HepG2 (cell line): ENCODE results near the gene IRF2BPL. TPM values are rescaled to one million over a fixed set of nuclear protein-coding genes. Genes with fewer than 3 reads are reported as not detected.

ENCODE experiments used
- ADNP ChIP-seq: sonication (generic); formaldehyde crosslinking; IDR thresholded peaks from 2 replicates; pipeline ENCODE4 v1.4.0; 2020; ENCODE audit warnings: missing genetic modification reagents
- ARID2 ChIP-seq: sonication (generic); formaldehyde crosslinking; IDR thresholded peaks from 2 replicates; pipeline ENCODE4 v1.8.1; 2022; ENCODE audit warnings: mild to moderate bottlenecking, missing genetic modification reagents, borderline replicate concordance
- EZH2 ChIP-seq: conservative IDR thresholded peaks from 2 replicates; pipeline ENCODE4 v1.6.1; 2012; ENCODE audit warnings: mild to moderate bottlenecking, low read depth, low read length, moderate library complexity
- HES4 ChIP-seq: sonication (generic); formaldehyde crosslinking; IDR thresholded peaks from 2 replicates; pipeline ENCODE4 v1.9.0; 2021; ENCODE audit warnings: mild to moderate bottlenecking, missing genetic modification reagents, borderline replicate concordance
- KDM4B ChIP-seq: sonication (generic); formaldehyde crosslinking; IDR thresholded peaks from 2 replicates; pipeline ENCODE4 v1.4.0; 2020; ENCODE audit warnings: missing genetic modification reagents
- KLF6 ChIP-seq: IDR thresholded peaks from 2 replicates; pipeline ENCODE4 v1.8.0; 2016; ENCODE audit warnings: missing biosample characterization, missing genetic modification reagents
- RFX5 ChIP-seq: IDR thresholded peaks from 2 replicates; pipeline ENCODE4 v1.6.1; 2011; ENCODE audit warnings: low read depth, low read length, improper control_type of control experiment
- TARDBP ChIP-seq: sonication (generic); formaldehyde crosslinking; IDR thresholded peaks from 2 replicates; pipeline ENCODE4 v1.8.0; 2022; ENCODE audit warnings: mild to moderate bottlenecking, missing genetic modification reagents
- TEAD3 ChIP-seq: optimal IDR thresholded peaks from 2 replicates; pipeline ENCODE3; 2016; ENCODE audit warnings: borderline replicate concordance
- TRIM22 ChIP-seq: fragments of 450-650 bp; IDR thresholded peaks from 2 replicates; pipeline ENCODE4 v1.6.1; 2017
- XBP1 ChIP-seq: sonication (generic); formaldehyde crosslinking; IDR thresholded peaks from 2 replicates; pipeline ENCODE4 v1.5.0; 2020; ENCODE audit warnings: missing genetic modification reagents
- ZBTB33 ChIP-seq: sonication (generic); formaldehyde crosslinking; IDR thresholded peaks from 2 replicates; pipeline ENCODE4 v1.4.0; 2020; ENCODE audit warnings: missing genetic modification reagents
- ZMAT5 ChIP-seq: sonication (generic); formaldehyde crosslinking; IDR thresholded peaks from 2 replicates; pipeline ENCODE4 v1.5.0; 2020; ENCODE audit warnings: mild to moderate bottlenecking, low read depth, missing genetic modification reagents, borderline replicate concordance
- ZNF460 ChIP-seq: sonication (generic); formaldehyde crosslinking; IDR thresholded peaks from 2 replicates; pipeline ENCODE4 v1.5.1; 2020; ENCODE audit warnings: missing genetic modification reagents, mild to moderate bottlenecking, borderline replicate concordance
- ZNF512 ChIP-seq: sonication (generic); formaldehyde crosslinking; IDR thresholded peaks from 2 replicates; pipeline ENCODE4 v1.4.0; 2020; ENCODE audit warnings: mild to moderate bottlenecking, missing genetic modification reagents
- polyA plus RNA-seq, 8 experiments: library from polyadenylated mRNA; depleted of rRNA in 3 of 8; stranded (reverse) in 7 of 8; unstranded in 1 of 8; fragments of >200 nt; fragmentation: Illumina TruSeq in 4 of 8; extraction: Trizol in 4 of 8; gene quantifications; 2 replicates each; pipeline versions ENCODE4 v1.2.1 to v1.2.3, GENCODE V29; 2011 to 2016; ENCODE audit warnings: low read depth in 4 of 8, missing spikeins in 1 of 8, mixed read lengths in 1 of 8; ENCODE audit not compliant: insufficient read depth in 1 of 8
- total RNA-seq, 5 experiments: library from RNA; depleted of rRNA; stranded (reverse); fragments of >200 nt; fragmentation: Illumina TruSeq; extraction: Trizol; gene quantifications; 2 replicates each; pipeline ENCODE4 v1.2.3, GENCODE V29; 2016; ENCODE audit warnings: low read depth in 1 of 5
- TF ChIP-seq, protein P1 (sequence below): sonication (generic); formaldehyde crosslinking; IDR thresholded peaks from 2 replicates; pipeline ENCODE4 v1.5.1; 2020; ENCODE audit warnings: mild to moderate bottlenecking, missing genetic modification reagents
- TF ChIP-seq, protein P2 (sequence below): sonication (generic); formaldehyde crosslinking; IDR thresholded peaks from 2 replicates; pipeline ENCODE4 v1.5.0; 2020; ENCODE audit warnings: mild to moderate bottlenecking, missing genetic modification reagents, moderate library complexity
- TF ChIP-seq, protein P3 (sequence below): sonication (generic); formaldehyde crosslinking; IDR thresholded peaks from 2 replicates; pipeline ENCODE4 v1.8.0; 2023; ENCODE audit warnings: mild to moderate bottlenecking, missing genetic modification reagents

Gene IRF2BPL
- total and polyA plus RNA-seq, 2 of the 13 experiments (the other 11 are each of a cell fraction or from before 2014, with no cell fraction given), result 6.6 to 8.4 TPM

- TF ChIP-seq, protein P1, sequence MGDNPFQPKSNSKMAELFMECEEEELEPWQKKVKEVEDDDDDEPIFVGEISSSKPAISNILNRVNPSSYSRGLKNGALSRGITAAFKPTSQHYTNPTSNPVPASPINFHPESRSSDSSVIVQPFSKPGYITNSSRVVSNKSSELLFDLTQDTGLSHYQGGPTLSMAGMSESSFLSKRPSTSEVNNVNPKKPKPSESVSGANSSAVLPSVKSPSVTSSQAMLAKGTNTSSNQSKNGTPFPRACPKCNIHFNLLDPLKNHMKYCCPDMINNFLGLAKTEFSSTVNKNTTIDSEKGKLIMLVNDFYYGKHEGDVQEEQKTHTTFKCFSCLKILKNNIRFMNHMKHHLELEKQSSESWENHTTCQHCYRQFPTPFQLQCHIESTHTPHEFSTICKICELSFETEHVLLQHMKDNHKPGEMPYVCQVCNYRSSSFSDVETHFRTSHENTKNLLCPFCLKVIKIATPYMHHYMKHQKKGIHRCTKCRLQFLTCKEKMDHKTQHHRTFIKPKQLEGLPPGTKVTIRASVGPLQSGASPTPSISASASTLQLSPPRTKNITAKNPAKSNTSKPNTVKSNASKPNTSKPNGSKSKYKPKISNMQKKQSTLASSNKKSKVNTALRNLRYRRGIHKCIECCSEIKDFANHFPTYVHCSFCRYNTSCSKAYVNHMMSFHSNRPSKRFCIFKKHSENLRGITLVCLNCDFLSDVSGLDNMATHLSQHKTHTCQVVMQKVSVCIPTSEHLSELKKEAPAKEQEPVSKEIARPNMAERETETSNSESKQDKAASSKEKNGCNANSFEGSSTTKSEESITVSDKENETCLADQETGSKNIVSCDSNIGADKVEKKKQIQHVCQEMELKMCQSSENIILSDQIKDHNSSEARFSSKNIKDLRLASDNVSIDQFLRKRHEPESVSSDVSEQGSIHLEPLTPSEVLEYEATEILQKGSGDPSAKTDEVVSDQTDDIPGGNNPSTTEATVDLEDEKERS, result no peak
- TF ChIP-seq HES4 (CRISPR knock-in tag) (no peak), ZNF512 (CRISPR knock-in tag) (no peak), ZMAT5 (CRISPR knock-in tag) (no peak), TEAD3 (peak; percentile 87), ZNF460 (CRISPR knock-in tag) (no peak), ZBTB33 (CRISPR knock-in tag) (no peak), KLF6 (CRISPR knock-in tag) (0 out of 2 replicates have a peak, but pooled peaks have one; percentile 45), KDM4B (CRISPR knock-in tag) (no peak), TARDBP (no peak), ARID2 (CRISPR knock-in tag) (no peak), XBP1 (CRISPR knock-in tag) (no peak), EZH2 (no peak), TRIM22 (no peak), ADNP (CRISPR knock-in tag) (no peak), RFX5 (no peak)
- TF ChIP-seq, protein P2, sequence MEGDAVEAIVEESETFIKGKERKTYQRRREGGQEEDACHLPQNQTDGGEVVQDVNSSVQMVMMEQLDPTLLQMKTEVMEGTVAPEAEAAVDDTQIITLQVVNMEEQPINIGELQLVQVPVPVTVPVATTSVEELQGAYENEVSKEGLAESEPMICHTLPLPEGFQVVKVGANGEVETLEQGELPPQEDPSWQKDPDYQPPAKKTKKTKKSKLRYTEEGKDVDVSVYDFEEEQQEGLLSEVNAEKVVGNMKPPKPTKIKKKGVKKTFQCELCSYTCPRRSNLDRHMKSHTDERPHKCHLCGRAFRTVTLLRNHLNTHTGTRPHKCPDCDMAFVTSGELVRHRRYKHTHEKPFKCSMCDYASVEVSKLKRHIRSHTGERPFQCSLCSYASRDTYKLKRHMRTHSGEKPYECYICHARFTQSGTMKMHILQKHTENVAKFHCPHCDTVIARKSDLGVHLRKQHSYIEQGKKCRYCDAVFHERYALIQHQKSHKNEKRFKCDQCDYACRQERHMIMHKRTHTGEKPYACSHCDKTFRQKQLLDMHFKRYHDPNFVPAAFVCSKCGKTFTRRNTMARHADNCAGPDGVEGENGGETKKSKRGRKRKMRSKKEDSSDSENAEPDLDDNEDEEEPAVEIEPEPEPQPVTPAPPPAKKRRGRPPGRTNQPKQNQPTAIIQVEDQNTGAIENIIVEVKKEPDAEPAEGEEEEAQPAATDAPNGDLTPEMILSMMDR (CRISPR knock-in tag), result no peak
- TF ChIP-seq, protein P3, sequence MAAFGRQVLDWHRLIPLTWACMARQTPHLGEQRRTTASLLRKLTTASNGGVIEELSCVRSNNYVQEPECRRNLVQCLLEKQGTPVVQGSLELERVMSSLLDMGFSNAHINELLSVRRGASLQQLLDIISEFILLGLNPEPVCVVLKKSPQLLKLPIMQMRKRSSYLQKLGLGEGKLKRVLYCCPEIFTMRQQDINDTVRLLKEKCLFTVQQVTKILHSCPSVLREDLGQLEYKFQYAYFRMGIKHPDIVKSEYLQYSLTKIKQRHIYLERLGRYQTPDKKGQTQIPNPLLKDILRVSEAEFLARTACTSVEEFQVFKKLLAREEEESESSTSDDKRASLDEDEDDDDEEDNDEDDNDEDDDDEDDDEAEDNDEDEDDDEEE (CRISPR knock-in tag), result no peak
These were observed 14.9 kb upstream of the IRF2BPL start (continued) for GRCh38 chr14:77043177-77043983.
